Gastroesophageal sphincter (tissue), 3 donors: ENCODE measurements around the gene COL4A3.

Experiments
- CTCF ChIP-seq, 4 experiments: fragments of 200-600 bp in 2 of 4; fragments of 450-650 bp in 2 of 4; sonication (generic) in 1 of 4; IDR thresholded peaks; one replicate each; pipeline ENCODE4 v1.5.1; 2017 to 2019; ENCODE audit warnings: antibody characterized with exemption in 4 of 4, mild to moderate bottlenecking in 2 of 4, moderate library complexity in 2 of 4
- POLR2A ChIP-seq, 2 donors: fragments of 450-650 bp; IDR thresholded peaks; one replicate each; pipeline ENCODE4 v1.6.1; 2017; ENCODE audit warnings: antibody characterized with exemption in 2 of 2, mild to moderate bottlenecking in 2 of 2, moderate library complexity in 1 of 2
- POLR2AphosphoS5 ChIP-seq: sonication (generic); formaldehyde crosslinking; IDR thresholded peaks from one replicate; pipeline ENCODE4 v1.6.1; 2017; ENCODE audit warnings: antibody characterized with exemption

- TF ChIP-seq CTCF (IDR thresholded peaks at IDR 0.05) (no peak), POLR2AphosphoS5 (no peak), POLR2A (IDR thresholded peaks at IDR 0.05) (no peak)
Observed at GRCh38 chr2:227146456-227146855, 18.0 kb upstream of the COL4A3 start.
